ENCODE data around the gene COL18A1. TPM values are rescaled to one million over a fixed set of nuclear protein-coding genes. Genes with fewer than 3 reads are reported as not detected.

Gene COL18A1
- total and polyA plus RNA-seq, 2 donors = 18.9 to 58.6 TPM

DNA sequence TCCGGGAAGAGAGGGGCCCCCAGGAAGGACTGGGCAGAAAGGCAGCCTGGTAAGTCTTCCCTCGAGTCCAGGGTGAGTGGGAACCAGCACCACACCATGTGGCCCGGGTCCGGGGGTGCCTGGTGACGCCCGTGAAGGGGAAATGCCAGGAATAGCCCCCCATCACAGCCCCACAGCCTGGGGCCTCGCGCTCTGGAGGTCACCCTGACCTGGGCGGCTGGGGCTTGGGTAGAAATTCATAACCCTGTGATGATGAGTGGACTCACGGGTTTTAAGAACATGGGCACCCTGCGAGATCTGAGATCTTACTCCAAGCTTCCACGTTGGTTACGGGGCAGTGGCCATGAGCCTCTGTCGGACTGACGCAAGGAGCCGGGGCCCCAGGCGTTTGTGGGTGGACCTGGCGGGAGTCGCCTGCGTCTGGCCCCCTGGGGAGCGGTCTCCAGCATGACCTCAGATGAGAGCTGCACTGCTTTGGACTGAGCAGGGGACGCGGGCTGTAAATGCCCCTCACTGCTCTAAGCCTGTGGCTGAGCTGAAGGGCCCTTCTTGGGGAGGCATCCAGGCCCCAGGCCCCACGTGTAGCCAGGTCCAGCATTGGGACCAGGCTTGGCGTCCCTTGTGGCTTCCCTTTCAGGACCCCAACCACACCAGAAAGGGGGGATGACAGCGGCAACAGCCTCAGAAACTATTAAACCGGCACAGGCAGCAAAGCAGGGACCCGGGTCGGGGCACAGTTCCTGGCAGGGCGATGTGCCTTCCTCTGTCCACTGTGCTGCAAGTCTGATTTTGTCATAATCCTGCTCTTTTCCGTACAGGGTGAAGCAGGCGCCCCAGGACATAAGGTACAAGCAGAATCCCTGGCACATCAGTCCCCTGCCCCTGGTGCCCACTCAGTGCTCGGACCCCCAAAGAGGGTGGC, 77.3 kb downstream of the COL18A1 start:
- peaks cover 15 to 79% of the 10 kb centered on the region in 2 donors for H3K4me1 ChIP-seq (ENCODE audit: control insufficient read depth in 2 of 2, insufficient read depth in 2 of 2, low read length in 2 of 2)
- H3K27ac ChIP-seq (ENCODE audit: low read depth in 1 of 2, low read length in 1 of 2) = peak overlapping the region; percentile 94
- H3K36me3 ChIP-seq (ENCODE audit: control insufficient read depth in 2 of 2, insufficient read depth in 2 of 2, low read length in 1 of 2) = peaks cover 0 to 3% of the 10 kb centered on the region in 2 donors
- no peaks in the 10 kb centered on the region for H3K27me3 ChIP-seq (ENCODE audit: control insufficient read depth in 2 of 2, insufficient read depth in 1 of 2, low read length in 1 of 2)
- no peak for DNase-seq (ENCODE audit: low read depth in 6 of 9, low spot score in 9 of 9)
- 94% methylated on average over 33 of the region's 33 CpGs for WGBS
- peak overlapping the region; percentile 51 to 55 for H3K4me3 ChIP-seq (ENCODE audit: low read length in 2 of 2)
- no peaks in the 10 kb centered on the region for H3K9me3 ChIP-seq (ENCODE audit: control insufficient read depth in 2 of 2, insufficient read depth in 1 of 2, low read length in 1 of 2)

DNA sequence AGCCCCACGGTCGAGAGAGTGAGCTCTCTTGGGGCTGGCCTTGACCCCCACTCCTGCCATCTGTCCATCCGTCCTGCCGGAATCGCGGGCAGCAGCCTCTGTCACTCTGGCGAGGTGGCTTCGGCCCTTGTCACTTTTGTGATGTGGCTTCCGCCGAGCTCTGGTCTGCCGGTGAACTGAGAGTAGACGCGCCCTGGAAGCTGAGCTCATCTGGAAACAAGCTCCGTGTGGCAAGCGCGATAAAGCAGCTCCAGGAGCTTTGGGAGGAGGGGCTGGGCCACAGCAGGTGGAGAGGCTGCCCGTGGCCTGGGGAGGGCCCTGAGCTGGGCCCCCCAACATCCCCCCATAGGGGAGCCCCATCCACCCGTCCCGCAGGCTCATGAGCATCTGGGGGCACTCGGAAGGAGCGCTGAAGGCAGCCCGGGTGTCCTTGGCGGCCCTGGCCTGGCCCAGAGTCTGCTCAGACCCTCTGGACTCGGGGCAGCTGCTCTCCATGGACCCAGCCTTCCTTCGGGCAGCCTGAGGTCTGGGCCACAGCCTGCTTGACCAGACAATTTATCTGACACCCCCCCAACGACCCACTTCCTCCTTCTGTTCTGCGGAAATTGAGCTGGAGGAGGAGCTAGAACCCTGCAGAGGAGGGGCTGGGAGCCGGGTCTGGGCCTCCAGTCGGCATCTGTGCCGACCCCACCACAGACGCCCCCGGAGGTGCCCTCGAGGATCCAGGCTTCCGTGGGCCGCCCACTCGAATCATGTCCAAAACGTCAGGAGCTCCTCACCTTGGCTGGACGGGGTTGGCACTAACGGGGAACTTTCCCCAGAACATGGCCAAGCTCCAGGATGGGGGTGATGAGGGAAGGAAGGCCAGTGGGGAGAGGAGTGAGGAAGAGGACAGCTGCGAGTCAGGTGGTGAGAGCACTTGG, 78.2 kb downstream of the COL18A1 start:
- H3K9me3 ChIP-seq (ENCODE audit: control insufficient read depth in 2 of 2, insufficient read depth in 1 of 2, low read length in 1 of 2) = no peaks in the 10 kb centered on the region
- peak overlapping the region; percentile 51 to 55 for H3K4me3 ChIP-seq (ENCODE audit: low read length in 2 of 2)
- H3K36me3 ChIP-seq (ENCODE audit: control insufficient read depth in 2 of 2, insufficient read depth in 2 of 2, low read length in 1 of 2) = peaks cover 0 to 3% of the 10 kb centered on the region in 2 donors
- DNase-seq (ENCODE audit: low read depth in 6 of 9, low spot score in 9 of 9) = peak in 6 of 9 donors; percentile 32 to 74 (median 57)
- H3K27ac ChIP-seq (ENCODE audit: low read depth in 1 of 2, low read length in 1 of 2) = peak overlapping the region; percentile 94
- peaks cover 9 to 79% of the 10 kb centered on the region in 2 donors for H3K4me1 ChIP-seq (ENCODE audit: control insufficient read depth in 2 of 2, insufficient read depth in 2 of 2, low read length in 2 of 2)
- H3K27me3 ChIP-seq (ENCODE audit: control insufficient read depth in 2 of 2, insufficient read depth in 1 of 2, low read length in 1 of 2) = no peaks in the 10 kb centered on the region
- WGBS = 8% methylated on average over 40 of the region's 40 CpGs

DNA sequence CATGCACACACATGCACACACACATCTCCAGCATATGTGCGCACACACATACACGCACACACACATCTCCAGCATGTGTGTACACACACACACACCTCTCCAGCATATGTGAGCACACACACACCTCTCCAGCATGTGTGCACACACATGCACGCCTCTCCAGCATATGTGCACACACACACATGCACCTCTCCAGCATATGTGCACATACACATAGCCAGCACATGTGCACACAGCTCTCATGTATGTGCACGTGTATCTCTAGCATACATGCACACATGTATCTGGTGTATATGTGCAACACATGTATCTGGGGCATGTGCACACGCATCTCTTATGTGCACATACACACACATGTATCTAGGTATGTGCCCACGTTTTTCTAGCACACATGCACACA, 79.4 kb downstream of the COL18A1 start:
- H3K27me3 ChIP-seq (ENCODE audit: control insufficient read depth in 2 of 2, insufficient read depth in 1 of 2, low read length in 1 of 2) = no peaks in the 10 kb centered on the region
- no peak for DNase-seq (ENCODE audit: low read depth in 6 of 9, low spot score in 9 of 9)
- H3K4me3 ChIP-seq (ENCODE audit: low read length in 2 of 2) = no peak overlapping the region
- H3K27ac ChIP-seq (ENCODE audit: low read depth in 1 of 2, low read length in 1 of 2) = no peak overlapping the region
- H3K9me3 ChIP-seq (ENCODE audit: control insufficient read depth in 2 of 2, insufficient read depth in 1 of 2, low read length in 1 of 2) = peaks cover 0 to 5% of the 10 kb centered on the region in 2 donors
- peaks cover 0 to 2% of the 10 kb centered on the region in 2 donors for H3K36me3 ChIP-seq (ENCODE audit: control insufficient read depth in 2 of 2, insufficient read depth in 2 of 2, low read length in 1 of 2)
- peaks cover 5 to 79% of the 10 kb centered on the region in 2 donors for H3K4me1 ChIP-seq (ENCODE audit: control insufficient read depth in 2 of 2, insufficient read depth in 2 of 2, low read length in 2 of 2)
- WGBS = 99% methylated on average over 6 of the region's 6 CpGs

DNA sequence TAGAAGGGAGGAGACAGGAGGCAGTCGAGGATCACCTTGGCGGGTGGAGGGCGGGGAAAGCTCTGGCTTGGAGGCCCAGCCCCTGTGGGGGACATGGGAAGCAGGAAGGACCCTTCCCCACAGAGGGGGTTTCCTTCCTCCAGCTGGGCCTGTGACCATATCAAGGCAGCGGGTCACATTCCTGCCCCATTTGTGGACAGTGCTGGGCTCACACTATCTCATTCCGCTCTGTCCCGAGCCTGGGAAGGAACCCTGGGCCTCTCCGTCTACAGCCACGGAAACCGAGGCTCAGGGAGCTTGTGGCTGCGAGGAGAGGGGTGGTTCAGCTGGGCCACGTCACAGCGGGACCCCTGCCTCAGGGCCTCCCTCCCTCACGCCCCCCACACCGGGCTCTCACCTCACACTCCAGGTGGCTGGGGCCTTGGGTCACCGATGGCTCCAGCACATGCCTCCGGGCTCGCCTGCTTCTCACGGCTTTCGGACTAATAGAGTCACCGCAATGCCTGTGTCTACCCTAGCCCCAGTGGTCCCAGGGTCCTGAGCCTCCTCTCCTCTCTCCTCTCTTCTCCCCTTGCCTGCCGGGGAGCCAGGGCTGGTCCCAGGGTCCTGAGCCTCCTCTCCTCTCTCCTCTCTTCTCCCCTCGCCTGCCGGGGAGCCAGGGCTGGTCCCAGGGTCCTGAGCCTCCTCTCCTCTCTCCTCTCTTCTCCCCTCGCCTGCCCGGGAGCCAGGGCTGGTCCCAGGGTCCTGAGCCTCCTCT, 80.9 kb downstream of the COL18A1 start:
- Histone ChIP-seq H3K9me3 (ENCODE audit: control insufficient read depth in 2 of 2, insufficient read depth in 1 of 2, low read length in 1 of 2) (peaks cover 0 to 14% of the 10 kb centered on the region in 2 donors), H3K27ac (ENCODE audit: low read depth in 1 of 2, low read length in 1 of 2) (no peak overlapping the region), H3K27me3 (ENCODE audit: control insufficient read depth in 2 of 2, insufficient read depth in 1 of 2, low read length in 1 of 2) (no peaks in the 10 kb centered on the region), H3K4me1 (ENCODE audit: control insufficient read depth in 2 of 2, insufficient read depth in 2 of 2, low read length in 2 of 2) (peaks cover 5 to 78% of the 10 kb centered on the region in 2 donors), H3K4me3 (ENCODE audit: low read length in 2 of 2) (no peak overlapping the region), H3K36me3 (ENCODE audit: control insufficient read depth in 2 of 2, insufficient read depth in 2 of 2, low read length in 1 of 2) (no peaks in the 10 kb centered on the region)
- no peak for DNase-seq (ENCODE audit: low read depth in 6 of 9, low spot score in 9 of 9)
- WGBS = 96% methylated on average over 25 of the region's 25 CpGs

DNA sequence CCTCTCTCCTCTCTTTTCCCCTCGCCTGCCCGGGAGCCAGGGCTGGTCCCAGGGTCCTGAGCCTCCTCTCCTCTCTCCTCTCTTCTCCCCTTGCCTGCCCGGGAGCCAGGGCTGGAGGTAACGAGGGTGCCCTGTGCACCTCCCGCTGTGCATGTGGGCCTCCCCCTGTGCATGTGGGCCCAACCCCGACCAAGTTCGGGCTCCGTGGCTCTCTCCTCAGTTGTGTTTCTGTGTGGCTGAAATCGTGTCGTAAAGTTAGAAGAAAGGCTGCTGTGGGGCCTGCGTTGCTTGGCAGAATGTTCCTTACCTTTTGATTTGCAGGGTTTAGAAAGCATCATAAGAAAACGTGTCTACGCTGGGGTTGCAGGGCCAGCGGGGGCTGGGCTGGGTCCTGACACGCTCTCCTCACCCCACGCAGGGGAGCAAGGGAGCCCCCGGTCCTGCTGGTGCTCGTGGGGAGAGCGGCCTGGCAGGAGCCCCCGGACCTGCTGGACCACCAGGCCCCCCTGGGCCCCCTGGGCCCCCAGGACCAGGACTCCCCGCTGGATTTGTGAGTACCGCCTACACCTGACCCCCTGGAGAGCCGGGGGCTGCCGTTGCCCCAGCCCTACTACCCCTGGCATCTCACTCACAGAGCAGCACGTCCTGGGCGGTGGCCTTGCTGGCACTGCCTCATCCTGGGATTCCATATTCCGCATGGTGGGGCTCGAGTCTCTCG, 81.6 kb downstream of the COL18A1 start:
- Histone ChIP-seq H3K36me3 (ENCODE audit: control insufficient read depth in 2 of 2, insufficient read depth in 2 of 2, low read length in 1 of 2) (no peaks in the 10 kb centered on the region), H3K9me3 (ENCODE audit: control insufficient read depth in 2 of 2, insufficient read depth in 1 of 2, low read length in 1 of 2) (peaks cover 0 to 14% of the 10 kb centered on the region in 2 donors), H3K4me1 (ENCODE audit: control insufficient read depth in 2 of 2, insufficient read depth in 2 of 2, low read length in 2 of 2) (peaks cover 5 to 81% of the 10 kb centered on the region in 2 donors), H3K27ac (ENCODE audit: low read depth in 1 of 2, low read length in 1 of 2) (peak overlapping the region in 1 of 2 donors; percentile 47), H3K4me3 (ENCODE audit: low read length in 2 of 2) (no peak overlapping the region), H3K27me3 (ENCODE audit: control insufficient read depth in 2 of 2, insufficient read depth in 1 of 2, low read length in 1 of 2) (no peaks in the 10 kb centered on the region)
- WGBS = 93% methylated on average over 29 of the region's 29 CpGs
- DNase-seq (ENCODE audit: low read depth in 6 of 9, low spot score in 9 of 9) = no peak

DNA sequence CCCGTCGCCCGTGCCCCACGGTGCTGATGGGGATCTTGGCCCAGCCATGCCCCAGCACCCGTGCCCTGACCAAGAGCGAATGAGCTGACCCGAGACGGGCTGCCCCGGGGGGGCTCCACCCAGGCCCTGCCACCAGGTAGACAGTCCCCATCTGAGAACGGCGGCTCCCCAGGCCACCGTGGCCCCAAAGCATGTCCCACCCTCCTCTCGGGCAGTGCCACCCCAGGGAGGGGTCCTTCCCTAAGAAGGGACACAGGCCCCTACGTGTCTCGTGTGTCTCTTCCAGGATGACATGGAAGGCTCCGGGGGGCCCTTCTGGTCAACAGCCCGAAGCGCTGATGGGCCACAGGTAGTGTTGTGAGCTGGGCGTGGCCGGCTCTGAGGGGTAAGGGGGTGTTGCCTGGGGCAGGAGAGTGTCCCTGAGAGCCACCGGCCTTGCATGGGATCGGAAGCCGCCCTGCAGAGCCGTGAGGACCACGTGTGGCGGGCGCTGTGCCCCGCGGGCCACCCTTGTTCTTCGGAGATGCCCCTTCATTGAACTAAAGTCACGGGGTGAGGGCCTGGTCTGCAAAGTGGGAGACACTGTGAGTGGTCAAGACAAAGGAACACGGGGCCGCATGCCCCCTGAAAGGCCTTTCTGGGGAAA, 82.3 kb downstream of the COL18A1 start:
- DNase-seq (ENCODE audit: low read depth in 6 of 9, low spot score in 9 of 9) = no peak
- WGBS = 96% methylated on average over 33 of the region's 33 CpGs
- H3K36me3 ChIP-seq (ENCODE audit: control insufficient read depth in 2 of 2, insufficient read depth in 2 of 2, low read length in 1 of 2) = no peaks in the 10 kb centered on the region
- peaks cover 0 to 14% of the 10 kb centered on the region in 2 donors for H3K9me3 ChIP-seq (ENCODE audit: control insufficient read depth in 2 of 2, insufficient read depth in 1 of 2, low read length in 1 of 2)
- no peaks in the 10 kb centered on the region for H3K27me3 ChIP-seq (ENCODE audit: control insufficient read depth in 2 of 2, insufficient read depth in 1 of 2, low read length in 1 of 2)
- H3K4me1 ChIP-seq (ENCODE audit: control insufficient read depth in 2 of 2, insufficient read depth in 2 of 2, low read length in 2 of 2) = peaks cover 3 to 74% of the 10 kb centered on the region in 2 donors
- peak overlapping the region in 1 of 2 donors; percentile 93 for H3K27ac ChIP-seq (ENCODE audit: low read depth in 1 of 2, low read length in 1 of 2)
- H3K4me3 ChIP-seq (ENCODE audit: low read length in 2 of 2) = no peak overlapping the region

DNA sequence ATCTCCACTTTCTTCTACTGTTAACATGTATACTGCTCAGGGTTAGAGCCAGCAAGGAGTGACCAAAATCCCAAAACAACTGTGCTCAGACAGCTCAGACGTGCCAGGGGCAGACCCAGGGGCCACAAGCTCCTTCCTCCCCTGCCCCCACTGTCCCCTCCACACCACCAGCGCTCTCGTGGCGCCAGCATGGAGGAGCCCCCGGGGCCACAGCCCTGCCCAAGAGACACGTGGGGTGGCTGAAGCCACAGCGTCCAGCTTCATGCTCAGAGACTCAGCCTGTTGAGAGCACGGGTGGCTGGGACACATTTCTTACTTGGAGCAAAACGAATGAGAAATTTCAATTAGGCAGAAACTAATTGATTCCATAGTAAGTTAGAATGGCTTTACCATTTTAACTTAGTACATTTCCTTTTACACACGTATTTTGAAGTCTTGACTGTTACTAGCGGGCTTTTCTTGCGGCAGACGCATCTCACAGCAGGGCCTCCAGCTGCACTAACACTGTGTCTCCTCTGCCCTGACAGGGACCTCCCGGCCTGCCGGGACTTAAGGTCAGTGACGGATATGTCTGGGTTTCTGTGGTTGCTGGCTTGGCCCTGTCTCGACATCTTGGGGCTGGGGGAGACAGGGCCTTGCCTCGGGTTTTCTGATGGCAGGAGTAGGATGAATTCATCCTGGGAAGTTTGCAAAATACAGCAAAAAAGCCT, 83.1 kb downstream of the COL18A1 start:
- WGBS = 91% methylated on average over 18 of the region's 18 CpGs
- Histone ChIP-seq H3K9me3 (ENCODE audit: control insufficient read depth in 2 of 2, insufficient read depth in 1 of 2, low read length in 1 of 2) (peaks cover 0 to 14% of the 10 kb centered on the region in 2 donors), H3K27me3 (ENCODE audit: control insufficient read depth in 2 of 2, insufficient read depth in 1 of 2, low read length in 1 of 2) (no peaks in the 10 kb centered on the region), H3K4me1 (ENCODE audit: control insufficient read depth in 2 of 2, insufficient read depth in 2 of 2, low read length in 2 of 2) (peaks cover 0 to 66% of the 10 kb centered on the region in 2 donors), H3K27ac (ENCODE audit: low read depth in 1 of 2, low read length in 1 of 2) (peak overlapping the region in 1 of 2 donors; percentile 93), H3K36me3 (ENCODE audit: control insufficient read depth in 2 of 2, insufficient read depth in 2 of 2, low read length in 1 of 2) (no peaks in the 10 kb centered on the region), H3K4me3 (ENCODE audit: low read length in 2 of 2) (peak overlapping the region in 1 of 2 donors; percentile 32)
- DNase-seq (ENCODE audit: low read depth in 6 of 9, low spot score in 9 of 9) = peak in 5 of 9 donors; percentile 25 to 61 (median 37)
